Natural killer cell (primary cell): Measurements from ENCODE around the gene PRRT1B. TPM values are rescaled to one million over a fixed set of nuclear protein-coding genes. Genes with fewer than 3 reads are reported as not detected.

Experiments
- ATAC-seq, 3 donors: fragments of 150-1000 bp in 2 of 3; fragments of 200-7000 bp in 1 of 3; cut with Tn5 transposase; 1 replicate in 1 of 3; 2 replicates in 2 of 3; pipeline ENCODE4 v1.10.0; 2021; ENCODE audit warnings: mild to moderate bottlenecking in 2 of 3, moderate library complexity in 2 of 3
- DNase-seq, 2 donors: peaks; one replicate each; pipeline versions ENCODE4 v3.0.0 to v3.0.0-alpha.2; 2013 to 2021; ENCODE audit warnings: mixed read lengths in 1 of 2
- H3K27ac ChIP-seq: one replicate; pipeline ENCODE4 v1.5.1; 2013; ENCODE audit warnings: mild to moderate bottlenecking, low read length
- H3K27me3 ChIP-seq: one replicate; pipeline ENCODE4 v1.6.1; 2013; ENCODE audit warnings: low read length; ENCODE audit not compliant: control insufficient read depth, insufficient read depth
- H3K36me3 ChIP-seq: one replicate; pipeline ENCODE4 v1.6.1; 2013; ENCODE audit warnings: low read length; ENCODE audit not compliant: control insufficient read depth, insufficient read depth
- H3K4me1 ChIP-seq: one replicate; pipeline ENCODE4 v1.6.1; 2013; ENCODE audit warnings: low read length; ENCODE audit not compliant: control insufficient read depth, insufficient read depth
- H3K4me3 ChIP-seq: one replicate; pipeline ENCODE4 v1.5.1; 2013; ENCODE audit warnings: low read length
- H3K9me3 ChIP-seq: one replicate; pipeline ENCODE4 v1.6.1; 2013; ENCODE audit warnings: low read length; ENCODE audit not compliant: control insufficient read depth, insufficient read depth
- H3K27ac Mint-ChIP-seq, 2 donors: one replicate each; pipeline ENCODE4 v1.8.0; 2022; ENCODE audit warnings: mild to moderate bottlenecking in 2 of 2, mixed read lengths in 2 of 2, moderate library complexity in 1 of 2
- H3K27me3 Mint-ChIP-seq, 2 donors: one replicate each; pipeline ENCODE4 v1.8.0; 2022; ENCODE audit warnings: low read depth in 2 of 2, mixed read lengths in 2 of 2
- H3K36me3 Mint-ChIP-seq: one replicate; pipeline ENCODE4 v1.8.0; 2022; ENCODE audit warnings: mixed read lengths
- H3K4me1 Mint-ChIP-seq, 2 donors: one replicate each; pipeline ENCODE4 v1.8.0; 2022; ENCODE audit warnings: mixed read lengths in 2 of 2
- H3K4me3 Mint-ChIP-seq: one replicate; pipeline ENCODE4 v1.8.0; 2022; ENCODE audit warnings: mild to moderate bottlenecking, moderate library complexity, mixed read lengths
- H3K9me3 Mint-ChIP-seq, 2 donors: one replicate each; pipeline ENCODE4 v1.8.0; 2022; ENCODE audit warnings: mixed read lengths in 2 of 2
- WGBS: methylation state at CpG from one replicate; pipeline ENCODE4 v1.1.7; 2013; ENCODE audit warnings: missing lambda C conversion rate; ENCODE audit not compliant: insufficient coverage; 5-methylcytosine and 5-hydroxymethylcytosine counted together
- intact Hi-C: fragments of 100-400 bp; cut with micrococcal nuclease; formaldehyde crosslinking; loops from one replicate; pipeline ENCODE4 v1.14.2; 2022
- total RNA-seq, 4 donors: library from RNA; stranded (reverse); fragments of 120-200 nt in 1 of 4; gene quantifications; one replicate each; pipeline versions ENCODE4 v1.2.3 to v1.2.4, GENCODE V29; 2013 to 2022
- TF ChIP-seq, protein P1 (sequence below): fragments of 200-600 bp; IDR thresholded peaks from one replicate; pipeline ENCODE4 v1.8.0; 2022; ENCODE audit warnings: antibody characterized with exemption

Gene PRRT1B
- total RNA-seq, 3 donors from 2014 or later (not counting 1 experiment from before 2014, with no cell fraction given), result not detected

DNA sequence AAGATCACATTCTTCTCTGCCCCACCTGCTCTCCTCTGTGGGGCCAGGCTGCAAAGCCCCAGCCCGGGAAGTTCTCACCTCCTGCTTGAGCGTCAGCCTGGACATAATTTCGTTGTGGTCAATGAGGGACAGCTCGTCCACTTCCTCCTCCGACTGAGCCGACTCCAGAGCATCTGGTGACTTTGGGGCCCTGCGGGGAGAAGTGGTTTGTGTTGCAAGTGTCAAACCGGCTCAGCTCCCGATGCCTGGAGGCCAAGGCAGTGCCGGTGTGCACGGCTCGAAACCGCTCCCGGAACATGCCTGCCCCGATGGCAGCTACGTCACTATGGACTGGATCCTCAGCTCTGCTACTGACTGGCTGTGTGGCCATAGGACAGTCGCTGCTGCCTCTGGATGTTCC is 52.8 kb downstream of the PRRT1B start:
- Mint-ChIP-seq H3K36me3 (no peaks in the 10 kb centered on the region), H3K27ac (peak overlapping the region in 1 of 2 donors; percentile 41), H3K27me3 (no peaks in the 10 kb centered on the region), H3K4me3 (no peak overlapping the region), H3K9me3 (no peaks in the 10 kb centered on the region), H3K4me1 (peaks cover 11 to 17% of the 10 kb centered on the region in 2 donors)
- intact Hi-C loops, result loop anchor here (10.0 kb wide), 1 partner anchor 647 kb away; no protein-coding TSS in a partner anchor
- Histone ChIP-seq H3K4me3 (no peak overlapping the region), H3K4me1 (peaks cover 14% of the 10 kb centered on the region), H3K27ac (peak overlapping the region; percentile 6), H3K9me3 (no peaks in the 10 kb centered on the region), H3K27me3 (no peaks in the 10 kb centered on the region), H3K36me3 (peaks cover 76% of the 10 kb centered on the region)
- 70% methylated on average over 17 of the region's 17 CpGs for WGBS
- DNase-seq (no peak), ATAC-seq (peak in 2 of 3 donors; percentile 26 to 71)
- TF ChIP-seq, protein P1, sequence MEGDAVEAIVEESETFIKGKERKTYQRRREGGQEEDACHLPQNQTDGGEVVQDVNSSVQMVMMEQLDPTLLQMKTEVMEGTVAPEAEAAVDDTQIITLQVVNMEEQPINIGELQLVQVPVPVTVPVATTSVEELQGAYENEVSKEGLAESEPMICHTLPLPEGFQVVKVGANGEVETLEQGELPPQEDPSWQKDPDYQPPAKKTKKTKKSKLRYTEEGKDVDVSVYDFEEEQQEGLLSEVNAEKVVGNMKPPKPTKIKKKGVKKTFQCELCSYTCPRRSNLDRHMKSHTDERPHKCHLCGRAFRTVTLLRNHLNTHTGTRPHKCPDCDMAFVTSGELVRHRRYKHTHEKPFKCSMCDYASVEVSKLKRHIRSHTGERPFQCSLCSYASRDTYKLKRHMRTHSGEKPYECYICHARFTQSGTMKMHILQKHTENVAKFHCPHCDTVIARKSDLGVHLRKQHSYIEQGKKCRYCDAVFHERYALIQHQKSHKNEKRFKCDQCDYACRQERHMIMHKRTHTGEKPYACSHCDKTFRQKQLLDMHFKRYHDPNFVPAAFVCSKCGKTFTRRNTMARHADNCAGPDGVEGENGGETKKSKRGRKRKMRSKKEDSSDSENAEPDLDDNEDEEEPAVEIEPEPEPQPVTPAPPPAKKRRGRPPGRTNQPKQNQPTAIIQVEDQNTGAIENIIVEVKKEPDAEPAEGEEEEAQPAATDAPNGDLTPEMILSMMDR, result no peak

DNA sequence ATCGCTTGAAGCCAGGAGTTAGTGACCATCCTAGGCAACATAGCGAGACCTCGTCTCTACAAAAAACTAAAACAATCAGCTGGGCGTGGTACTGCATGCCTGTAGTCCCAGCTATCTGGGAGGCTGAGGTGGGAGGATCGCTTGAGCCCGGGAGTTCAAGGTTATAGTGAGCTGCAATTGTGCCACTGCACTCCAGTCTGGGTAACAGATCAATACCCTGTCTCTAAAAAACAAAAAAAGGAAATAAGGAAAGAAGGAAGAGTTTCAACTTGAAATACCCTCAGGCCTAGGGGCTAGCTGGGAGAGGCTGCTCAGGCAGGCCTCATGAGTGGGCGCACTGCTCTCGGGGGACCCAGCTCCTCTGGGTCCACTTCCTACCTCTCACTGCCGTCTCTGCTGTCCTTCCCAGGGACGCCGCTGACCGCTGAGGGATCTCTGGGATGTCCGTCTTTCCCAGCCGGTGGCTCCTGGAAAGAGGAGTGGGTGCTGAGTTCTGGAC is 56.4 kb downstream of the PRRT1B start:
- Histone ChIP-seq H3K4me3 (no peak overlapping the region), H3K27me3 (no peaks in the 10 kb centered on the region), H3K4me1 (peaks cover 14% of the 10 kb centered on the region), H3K9me3 (no peaks in the 10 kb centered on the region), H3K27ac (no peak overlapping the region), H3K36me3 (peaks cover 78% of the 10 kb centered on the region)
- TF ChIP-seq, protein P1, result no peak
- H3K27ac Mint-ChIP-seq, result peak overlapping the region; percentile 14 to 44
- ATAC-seq, result no peak
- no peak for DNase-seq
- H3K9me3 Mint-ChIP-seq, result no peaks in the 10 kb centered on the region
- H3K36me3 Mint-ChIP-seq, result no peaks in the 10 kb centered on the region
- 96% methylated on average over 14 of the region's 14 CpGs for WGBS
- H3K4me1 Mint-ChIP-seq, result peaks cover 21 to 22% of the 10 kb centered on the region in 2 donors
- no peak overlapping the region for H3K4me3 Mint-ChIP-seq
- H3K27me3 Mint-ChIP-seq, result no peaks in the 10 kb centered on the region
- intact Hi-C loops, result no loop called here

DNA sequence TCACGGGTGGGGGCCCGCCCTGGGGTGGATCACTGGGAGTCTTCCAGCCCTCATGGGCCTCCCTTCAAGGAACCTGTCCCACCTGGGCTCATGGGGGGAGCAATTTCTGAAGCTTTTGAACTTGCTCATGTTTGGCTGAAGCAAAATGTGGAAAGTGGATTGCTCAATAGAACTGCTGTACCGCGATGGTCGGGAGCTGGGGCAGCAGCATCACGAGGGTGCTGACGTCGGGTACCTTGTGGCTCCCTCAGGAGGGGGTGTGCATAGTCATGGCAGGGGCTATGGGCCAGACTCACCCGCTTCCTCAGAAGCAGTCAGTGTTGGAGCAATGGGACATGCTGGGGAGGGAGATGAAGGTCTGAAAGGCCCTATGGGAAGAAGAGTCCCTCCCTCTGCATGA is 57.9 kb downstream of the PRRT1B start:
- no peak for DNase-seq
- H3K36me3 Mint-ChIP-seq, result no peaks in the 10 kb centered on the region

More for the DNA sequence above, 57.9 kb downstream of the PRRT1B start:
- H3K4me1 Mint-ChIP-seq, result peaks cover 27 to 30% of the 10 kb centered on the region in 2 donors
- no peaks in the 10 kb centered on the region for H3K27me3 ChIP-seq
- H3K36me3 ChIP-seq, result peaks cover 78% of the 10 kb centered on the region
- peak overlapping the region in 1 of 2 donors; percentile 33 for H3K27ac Mint-ChIP-seq
- no peak overlapping the region for H3K4me3 ChIP-seq
- H3K4me3 Mint-ChIP-seq, result no peak overlapping the region
- H3K4me1 ChIP-seq, result peaks cover 4% of the 10 kb centered on the region
- ATAC-seq, result peak in 1 of 3 donors; percentile 27
- H3K27ac ChIP-seq, result no peak overlapping the region
- WGBS, result 91% methylated on average over 9 of the region's 9 CpGs
- no peaks in the 10 kb centered on the region for H3K27me3 Mint-ChIP-seq
- TF ChIP-seq, protein P1, result no peak
- no peaks in the 10 kb centered on the region for H3K9me3 Mint-ChIP-seq
- no peaks in the 10 kb centered on the region for H3K9me3 ChIP-seq
- intact Hi-C loops, result no loop called here
